Vagina (tissue), 2 donors: ENCODE data around the gene ATXN1. TPM values are rescaled to one million over a fixed set of nuclear protein-coding genes. Genes with fewer than 3 reads are reported as not detected.

ENCODE experiments used
- DNase-seq, 2 donors: peaks; one replicate each; pipeline ENCODE4 v3.0.0-alpha.2; 2017; ENCODE audit errors: extremely low spot score in 2 of 2
- H3K27ac ChIP-seq: fragments of 200-600 bp; sonication (generic); one replicate; pipeline ENCODE4 v1.5.1; 2019
- H3K27me3 ChIP-seq: fragments of 200-600 bp; sonication (generic); one replicate; pipeline ENCODE4 v1.5.1; 2019
- H3K36me3 ChIP-seq, 2 donors: fragments of 200-600 bp; sonication (generic); one replicate each; pipeline ENCODE4 v1.5.1; 2017 to 2019
- H3K4me1 ChIP-seq: fragments of 200-600 bp; sonication (generic); one replicate; pipeline ENCODE4 v1.5.1; 2019
- H3K4me3 ChIP-seq, 2 donors: fragments of 200-600 bp; sonication (generic); 1 replicate in 1 of 2; 2 replicates in 1 of 2; pipeline ENCODE4 v1.5.1; 2016 to 2019
- H3K9me3 ChIP-seq: fragments of 200-600 bp; sonication (generic); one replicate; pipeline ENCODE4 v1.5.1; 2019
- POLR2A ChIP-seq, 2 donors: fragments of 450-650 bp; IDR thresholded peaks; one replicate each; pipeline ENCODE4 v1.6.1; 2017; ENCODE audit warnings: antibody characterized with exemption in 2 of 2, mild to moderate bottlenecking in 2 of 2, moderate library complexity in 2 of 2
- POLR2AphosphoS5 ChIP-seq, 2 donors: sonication (generic); formaldehyde crosslinking; IDR thresholded peaks; one replicate each; pipeline ENCODE4 v1.9.0; 2017; ENCODE audit warnings: antibody characterized with exemption in 2 of 2, mild to moderate bottlenecking in 2 of 2, low read depth in 1 of 2; ENCODE audit not compliant: insufficient read depth in 1 of 2
- intact Hi-C: fragments of 100-400 bp; cut with DNase I; formaldehyde crosslinking; loops from one replicate; pipeline ENCODE4 v1.15.1; 2023
- total RNA-seq: library from RNA; depleted of rRNA; stranded (reverse); fragments of >200 nt; gene quantifications from one replicate; pipeline ENCODE4 v1.2.3, GENCODE V29; 2016
- TF ChIP-seq, protein P1 (sequence below), 3 experiments: fragments of 450-650 bp in 2 of 3; fragments of 200-600 bp in 1 of 3; sonication (generic) in 1 of 3; IDR thresholded peaks; one replicate each; pipeline ENCODE4 v1.5.1; 2017 to 2019; ENCODE audit warnings: antibody characterized with exemption in 3 of 3, mild to moderate bottlenecking in 2 of 3, moderate library complexity in 2 of 3

Gene ATXN1
- total RNA-seq, 1 donor from 2014 or later, result 43.2 TPM

DNA sequence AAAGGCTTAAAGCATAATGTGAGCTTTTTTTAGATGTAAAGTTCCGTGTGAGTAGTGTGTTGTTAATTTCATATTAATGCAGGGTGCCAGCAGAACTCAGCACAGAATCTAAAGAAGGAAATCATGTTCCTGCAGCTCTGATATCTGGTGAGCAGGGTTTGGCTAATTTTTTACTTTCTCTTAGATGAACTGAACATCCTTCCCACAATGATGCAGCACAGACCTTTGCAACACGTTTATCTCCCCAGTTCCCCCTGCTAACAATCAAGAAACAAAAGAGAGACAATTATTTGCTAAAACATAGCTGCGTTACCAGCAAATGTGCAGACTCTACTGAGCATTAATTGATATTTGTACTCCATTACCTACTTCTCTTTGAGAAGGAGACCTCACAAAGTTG, 39.1 kb upstream of the ATXN1 start:
- Histone ChIP-seq H3K27ac (no peak overlapping the region), H3K36me3 (no peaks in the 10 kb centered on the region), H3K27me3 (no peaks in the 10 kb centered on the region), H3K4me3 (no peak overlapping the region), H3K4me1 (no peaks in the 10 kb centered on the region), H3K9me3 (no peaks in the 10 kb centered on the region)
- no peak for DNase-seq
- TF ChIP-seq POLR2A (IDR thresholded peaks at IDR 0.05) (no peak), POLR2AphosphoS5 (IDR thresholded peaks at IDR 0.05; ENCODE audit: insufficient read depth in 1 of 2, low read depth in 1 of 2) (no peak)
- TF ChIP-seq, protein P1, sequence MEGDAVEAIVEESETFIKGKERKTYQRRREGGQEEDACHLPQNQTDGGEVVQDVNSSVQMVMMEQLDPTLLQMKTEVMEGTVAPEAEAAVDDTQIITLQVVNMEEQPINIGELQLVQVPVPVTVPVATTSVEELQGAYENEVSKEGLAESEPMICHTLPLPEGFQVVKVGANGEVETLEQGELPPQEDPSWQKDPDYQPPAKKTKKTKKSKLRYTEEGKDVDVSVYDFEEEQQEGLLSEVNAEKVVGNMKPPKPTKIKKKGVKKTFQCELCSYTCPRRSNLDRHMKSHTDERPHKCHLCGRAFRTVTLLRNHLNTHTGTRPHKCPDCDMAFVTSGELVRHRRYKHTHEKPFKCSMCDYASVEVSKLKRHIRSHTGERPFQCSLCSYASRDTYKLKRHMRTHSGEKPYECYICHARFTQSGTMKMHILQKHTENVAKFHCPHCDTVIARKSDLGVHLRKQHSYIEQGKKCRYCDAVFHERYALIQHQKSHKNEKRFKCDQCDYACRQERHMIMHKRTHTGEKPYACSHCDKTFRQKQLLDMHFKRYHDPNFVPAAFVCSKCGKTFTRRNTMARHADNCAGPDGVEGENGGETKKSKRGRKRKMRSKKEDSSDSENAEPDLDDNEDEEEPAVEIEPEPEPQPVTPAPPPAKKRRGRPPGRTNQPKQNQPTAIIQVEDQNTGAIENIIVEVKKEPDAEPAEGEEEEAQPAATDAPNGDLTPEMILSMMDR (IDR thresholded peaks at IDR 0.05), result no peak
- intact Hi-C loops, result no loop called here

DNA sequence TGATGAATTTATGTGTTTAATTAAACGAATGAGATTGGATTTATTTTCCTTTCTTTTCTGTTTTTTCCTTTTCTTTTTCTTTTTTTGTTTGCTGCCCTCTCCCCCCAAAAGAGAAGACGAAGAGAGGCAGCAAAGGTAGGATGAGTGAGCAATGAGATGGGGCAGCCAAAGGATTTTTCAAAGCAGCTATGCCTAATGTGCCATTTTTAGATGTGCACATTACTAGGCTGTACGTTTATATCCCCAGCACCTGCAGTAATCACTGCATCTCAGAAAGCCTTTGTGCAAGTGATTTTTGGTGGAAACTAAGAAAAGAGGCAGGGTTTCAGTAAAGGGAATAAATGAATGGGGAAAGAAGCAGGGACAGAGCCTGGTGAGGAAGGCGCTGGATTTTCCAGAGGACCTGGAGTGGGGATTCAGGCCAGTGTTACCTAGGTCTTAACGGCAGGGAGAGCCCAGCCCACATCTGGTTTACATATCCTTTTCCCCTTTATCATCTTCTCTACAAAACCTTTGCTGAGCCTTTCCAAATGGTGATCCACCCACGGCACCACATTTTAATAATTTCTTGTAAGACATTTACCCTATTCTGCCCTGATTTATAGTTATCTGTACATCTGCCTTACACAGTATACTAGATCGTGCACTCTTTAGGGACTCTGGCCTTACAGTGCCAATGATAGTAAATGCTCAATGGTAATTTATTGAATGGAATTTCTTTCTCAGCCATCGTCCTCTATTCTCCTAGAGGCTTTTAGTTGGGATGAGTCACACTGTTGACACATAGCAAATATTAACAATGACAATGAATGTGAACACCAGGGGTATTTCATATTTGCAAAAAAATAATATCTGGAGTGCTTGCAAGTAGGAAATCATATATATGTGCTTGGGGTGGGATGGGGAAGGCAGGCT, 38.3 kb upstream of the ATXN1 start:
- H3K36me3 ChIP-seq, result no peaks in the 10 kb centered on the region
- intact Hi-C loops, result no loop called here
- TF ChIP-seq POLR2AphosphoS5 (IDR thresholded peaks at IDR 0.05; ENCODE audit: insufficient read depth in 1 of 2, low read depth in 1 of 2) (no peak), POLR2A (IDR thresholded peaks at IDR 0.05) (no peak)
- TF ChIP-seq, protein P1 (IDR thresholded peaks at IDR 0.05), result no peak
- DNase-seq, result no peak
- no peak overlapping the region for H3K27ac ChIP-seq
- H3K9me3 ChIP-seq, result no peaks in the 10 kb centered on the region
- no peaks in the 10 kb centered on the region for H3K4me1 ChIP-seq
- H3K4me3 ChIP-seq, result no peak overlapping the region
- no peaks in the 10 kb centered on the region for H3K27me3 ChIP-seq

DNA sequence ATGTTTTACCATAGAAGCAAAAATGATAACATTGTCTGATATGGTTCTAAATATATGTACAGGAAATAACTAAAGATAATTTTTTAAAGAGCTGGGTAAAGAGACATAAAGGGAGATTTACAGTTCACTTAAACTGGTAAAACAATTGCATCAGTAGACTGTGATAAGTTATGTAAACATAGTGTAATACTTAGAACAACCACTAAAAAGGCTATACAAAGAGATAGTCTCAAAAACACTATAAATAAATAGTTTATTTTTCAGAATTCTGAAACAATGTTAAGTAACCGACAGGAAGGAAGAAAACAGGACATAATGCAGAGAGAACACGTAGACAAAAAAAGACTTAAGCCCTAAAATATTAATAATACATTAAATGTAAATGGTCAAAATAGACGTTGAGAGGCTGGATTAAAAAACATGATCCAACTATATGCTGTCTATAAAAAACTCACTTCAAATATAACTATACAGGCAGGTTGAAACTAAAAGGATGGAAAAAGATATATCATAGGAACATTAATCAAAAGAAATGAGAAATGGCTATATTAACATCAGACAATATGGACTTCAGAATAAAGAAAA, 32.7 kb upstream of the ATXN1 start:
- H3K27ac ChIP-seq, result no peak overlapping the region
- no peaks in the 10 kb centered on the region for H3K4me1 ChIP-seq
- no peak overlapping the region for H3K4me3 ChIP-seq
- H3K36me3 ChIP-seq, result no peaks in the 10 kb centered on the region
- no peak for TF ChIP-seq POLR2A (IDR thresholded peaks at IDR 0.05)
- TF ChIP-seq POLR2AphosphoS5 (IDR thresholded peaks at IDR 0.05; ENCODE audit: insufficient read depth in 1 of 2, low read depth in 1 of 2), result no peak
- TF ChIP-seq, protein P1 (IDR thresholded peaks at IDR 0.05), result no peak
- intact Hi-C loops, result no loop called here
- no peaks in the 10 kb centered on the region for H3K27me3 ChIP-seq
- no peak for DNase-seq
- H3K9me3 ChIP-seq, result no peaks in the 10 kb centered on the region

DNA sequence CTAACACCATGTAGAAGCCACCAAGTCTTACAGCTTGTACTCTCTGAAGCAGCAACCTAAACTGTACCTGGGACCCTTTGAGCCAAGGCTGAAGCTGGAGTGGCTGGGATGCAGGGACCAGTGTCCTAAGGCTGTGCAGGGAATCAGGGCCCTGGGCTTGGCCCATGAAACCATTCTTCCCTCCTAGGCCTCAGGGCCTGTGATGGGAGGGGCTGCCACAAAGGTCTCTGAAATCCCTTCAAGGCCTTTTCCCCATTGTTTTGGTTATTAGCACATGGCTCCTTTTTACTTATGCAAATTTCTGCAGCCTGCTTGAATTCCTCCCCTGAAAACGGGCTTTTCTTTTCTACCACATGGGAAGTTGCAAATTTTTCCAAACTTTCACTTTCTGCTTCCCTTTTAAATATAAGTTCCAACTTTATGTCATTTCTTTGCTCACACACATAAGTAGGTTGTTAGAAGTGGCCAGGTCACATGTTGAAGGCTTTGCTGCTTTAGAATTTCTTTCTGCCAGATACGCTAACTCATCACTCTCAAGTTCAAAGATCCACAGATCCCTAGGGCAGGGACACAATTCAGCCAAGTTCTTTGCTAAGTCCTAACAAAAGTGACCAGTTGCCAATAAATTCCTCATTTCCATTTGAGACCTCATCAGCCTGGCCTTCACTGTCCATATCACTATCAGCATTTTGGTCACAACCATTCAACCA, 28.2 kb upstream of the ATXN1 start:
- TF ChIP-seq, protein P1 (IDR thresholded peaks at IDR 0.05), result no peak
- TF ChIP-seq POLR2A (IDR thresholded peaks at IDR 0.05) (no peak), POLR2AphosphoS5 (IDR thresholded peaks at IDR 0.05; ENCODE audit: insufficient read depth in 1 of 2, low read depth in 1 of 2) (no peak)
- Histone ChIP-seq H3K27ac (no peak overlapping the region), H3K27me3 (no peaks in the 10 kb centered on the region), H3K4me3 (no peak overlapping the region), H3K4me1 (no peaks in the 10 kb centered on the region), H3K36me3 (no peaks in the 10 kb centered on the region), H3K9me3 (no peaks in the 10 kb centered on the region)
- intact Hi-C loops, result no loop called here
- DNase-seq, result no peak
